CD1c-positive myeloid dendritic cell (primary cell): ENCODE data around the gene TLX2.

ENCODE experiments used
- DNase-seq: peaks from one replicate; pipeline ENCODE4 v3.0.0-alpha.2; 2016; ENCODE audit errors: extremely low spot score

TLX2 gene

GRCh38 chr2:74531666-74532065, 17.4 kb downstream of the TLX2 start:
- DNase-seq, result no peak

- DNase-seq, result peak; percentile 54
Measured at GRCh38 chr2:74532222-74532621, 18.0 kb downstream of the TLX2 start.

- DNase-seq, result no peak
Measured at GRCh38 chr2:74533464-74533863, 19.2 kb downstream of the TLX2 start.

DNA sequence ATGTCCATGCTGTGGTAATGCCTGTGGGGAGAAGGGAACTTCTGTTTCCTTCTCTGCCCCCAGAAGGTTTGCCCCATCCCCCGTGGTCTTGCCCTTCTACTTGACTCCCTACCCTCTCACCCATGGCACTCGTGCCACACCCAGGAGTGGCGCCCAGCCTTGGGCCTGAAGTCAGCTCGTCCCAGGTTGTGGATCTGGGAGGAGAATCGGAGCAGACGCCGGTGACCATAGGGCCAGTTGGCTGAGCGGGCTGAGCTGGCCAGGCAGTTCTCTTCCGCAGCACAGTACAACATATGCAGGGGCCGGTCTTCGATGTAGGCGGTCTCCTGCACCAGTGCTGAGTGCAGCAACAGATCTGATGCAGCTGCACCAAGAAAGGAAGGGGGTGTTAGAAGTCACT, 20.2 kb downstream of the TLX2 start:
- DNase-seq, result no peak

- DNase-seq, result no peak
Measured at GRCh38 chr2:74535440-74535965, 21.3 kb downstream of the TLX2 start.

- no peak for DNase-seq
Measured at GRCh38 chr2:74536166-74536950, 22.1 kb downstream of the TLX2 start.

- DNase-seq, result no peak
Measured at GRCh38 chr2:74537140-74537539, 22.9 kb downstream of the TLX2 start.

GRCh38 chr2:74538881-74539339, 24.7 kb downstream of the TLX2 start:
- no peak for DNase-seq

GRCh38 chr2:74540291-74540690, 26.0 kb downstream of the TLX2 start:
- DNase-seq, result no peak

GRCh38 chr2:74542978-74543377, 28.7 kb downstream of the TLX2 start:
- no peak for DNase-seq

- no peak for DNase-seq
Measured at GRCh38 chr2:74544634-74545033, 30.4 kb downstream of the TLX2 start.

DNA sequence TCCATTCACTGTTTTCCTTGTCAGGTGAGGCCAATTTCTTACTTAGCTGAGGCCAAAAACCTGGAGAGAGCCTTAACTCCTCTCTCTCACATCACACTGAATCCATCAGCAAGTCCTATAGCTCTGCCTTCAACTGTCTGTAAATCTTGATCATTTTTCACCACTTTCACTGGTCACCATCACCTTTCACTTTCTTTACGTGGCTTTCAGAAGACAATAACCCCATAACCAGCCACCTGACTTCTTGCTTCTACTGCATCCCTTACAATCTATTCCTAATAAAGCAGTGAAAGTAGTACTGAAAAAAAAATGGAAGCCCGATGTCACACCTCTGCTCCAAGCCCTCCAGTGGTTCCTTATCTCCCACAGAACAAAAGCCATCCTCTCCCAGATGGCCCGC, 31.8 kb downstream of the TLX2 start:
- DNase-seq, result no peak

DNA sequence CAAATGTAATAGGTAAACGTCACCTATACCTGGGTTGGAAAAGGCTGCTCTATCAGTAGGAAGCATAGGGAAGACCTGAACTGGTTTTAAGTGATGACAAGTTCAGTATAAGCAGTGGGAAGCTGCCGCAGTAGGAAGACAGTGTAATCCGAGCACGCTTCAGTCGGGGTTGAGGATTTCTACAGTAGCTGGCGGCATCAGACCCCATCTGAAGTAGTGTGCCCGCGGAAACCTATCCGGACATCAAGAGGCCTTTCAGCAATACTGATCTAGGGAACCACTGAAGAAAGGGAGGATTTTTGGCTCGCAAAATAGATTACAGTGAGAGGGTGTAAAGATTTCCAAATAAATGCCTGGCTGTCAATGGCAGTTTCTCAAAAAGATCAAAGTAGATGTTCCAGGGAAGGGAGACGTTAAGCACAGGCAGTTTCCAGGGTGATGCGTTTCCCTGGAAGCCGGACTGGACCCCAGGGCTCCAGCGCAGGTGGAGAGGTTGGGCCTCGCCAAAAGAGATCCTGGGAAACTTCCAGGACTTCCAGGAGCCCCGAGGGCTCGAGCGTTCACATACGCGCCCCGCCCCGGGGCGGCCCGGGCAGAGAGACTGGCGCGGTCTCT, 34.1 kb downstream of the TLX2 start:
- no peak for DNase-seq

- peak; percentile 83 for DNase-seq
Measured at GRCh38 chr2:74548900-74549826, 34.9 kb downstream of the TLX2 start.

DNA sequence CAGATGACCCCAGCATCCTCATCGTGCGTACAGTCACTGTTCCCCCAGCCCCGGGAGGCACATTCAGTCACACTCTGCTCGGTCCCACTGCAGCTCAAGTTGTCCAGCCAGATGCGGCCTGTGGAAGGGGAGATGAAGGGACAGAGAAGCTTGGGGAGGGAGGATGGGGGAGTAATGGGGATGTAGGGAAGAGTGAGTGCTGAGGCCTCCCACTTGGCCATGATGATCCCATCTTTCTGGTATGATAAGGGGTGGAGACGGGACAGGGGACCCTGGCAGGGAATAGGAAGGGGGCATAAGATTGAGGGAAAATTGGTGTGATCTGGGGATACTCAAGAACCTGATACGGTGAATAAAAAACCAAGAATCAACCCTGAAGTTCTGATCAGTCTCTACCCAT, 36.0 kb downstream of the TLX2 start:
- no peak for DNase-seq

DNA sequence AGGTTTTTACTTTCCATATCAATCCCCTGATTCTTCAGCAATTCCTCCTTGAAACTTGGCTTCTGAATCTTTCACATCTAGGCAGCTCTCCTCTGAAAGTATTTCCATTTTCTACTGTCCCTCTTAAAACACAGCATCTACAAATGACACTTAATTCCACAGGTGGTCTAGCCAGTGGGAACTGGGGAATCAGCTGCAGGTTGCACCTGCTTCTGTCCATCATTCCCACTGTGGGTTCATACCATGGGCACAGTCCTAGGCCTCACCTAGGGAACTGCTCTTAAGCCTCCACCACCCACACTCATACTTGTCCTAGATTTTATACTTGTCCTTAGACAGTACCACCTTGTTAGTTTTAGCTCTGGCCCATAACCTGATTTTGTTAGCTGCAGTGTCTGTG, 37.3 kb downstream of the TLX2 start:
- no peak for DNase-seq

- no peak for DNase-seq
Measured at GRCh38 chr2:74551942-74552913, 38.0 kb downstream of the TLX2 start.

DNA sequence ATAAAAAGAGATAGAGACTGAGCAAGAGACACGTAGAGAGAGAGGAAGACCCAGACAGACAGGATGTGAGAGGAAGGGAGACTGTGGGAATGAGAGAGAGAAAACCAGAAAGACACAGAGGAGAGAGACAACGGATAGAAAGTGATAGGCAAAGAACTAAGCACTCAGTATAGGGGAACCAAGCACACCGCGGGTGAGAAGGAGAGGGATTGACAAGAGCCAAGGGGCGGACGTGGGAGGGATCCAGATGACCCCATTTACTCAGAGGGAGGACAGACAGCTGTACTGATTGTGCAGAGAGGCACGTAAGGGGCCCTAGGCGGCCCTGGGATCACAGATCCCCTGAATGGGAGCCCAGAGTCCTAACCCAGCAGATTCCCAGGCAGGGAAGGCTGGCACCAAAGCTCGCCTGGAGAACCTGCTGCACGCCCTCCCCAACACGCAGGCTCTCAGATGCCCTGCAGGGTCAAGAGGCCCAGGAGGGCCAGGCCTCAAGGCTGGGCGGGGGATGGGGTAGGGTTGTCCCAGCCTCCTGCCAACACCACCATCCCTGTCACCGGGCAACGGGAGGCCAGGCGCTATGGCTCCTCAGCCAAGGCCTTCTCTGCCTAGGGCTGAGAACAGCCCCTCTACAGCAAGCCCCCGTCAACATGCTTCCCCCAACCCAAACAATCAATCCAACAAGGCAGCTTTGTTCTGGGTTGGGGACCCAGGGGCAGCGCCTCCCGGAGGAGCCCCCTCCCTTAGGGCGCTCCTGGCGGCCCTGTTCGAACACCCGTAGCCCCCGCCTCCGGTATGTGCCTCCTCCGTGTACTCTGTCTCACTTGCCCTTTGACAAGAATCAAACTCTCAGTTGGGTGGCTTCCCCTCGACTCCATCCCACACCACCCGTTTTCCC, 38.9 kb downstream of the TLX2 start:
- no peak for DNase-seq

DNA sequence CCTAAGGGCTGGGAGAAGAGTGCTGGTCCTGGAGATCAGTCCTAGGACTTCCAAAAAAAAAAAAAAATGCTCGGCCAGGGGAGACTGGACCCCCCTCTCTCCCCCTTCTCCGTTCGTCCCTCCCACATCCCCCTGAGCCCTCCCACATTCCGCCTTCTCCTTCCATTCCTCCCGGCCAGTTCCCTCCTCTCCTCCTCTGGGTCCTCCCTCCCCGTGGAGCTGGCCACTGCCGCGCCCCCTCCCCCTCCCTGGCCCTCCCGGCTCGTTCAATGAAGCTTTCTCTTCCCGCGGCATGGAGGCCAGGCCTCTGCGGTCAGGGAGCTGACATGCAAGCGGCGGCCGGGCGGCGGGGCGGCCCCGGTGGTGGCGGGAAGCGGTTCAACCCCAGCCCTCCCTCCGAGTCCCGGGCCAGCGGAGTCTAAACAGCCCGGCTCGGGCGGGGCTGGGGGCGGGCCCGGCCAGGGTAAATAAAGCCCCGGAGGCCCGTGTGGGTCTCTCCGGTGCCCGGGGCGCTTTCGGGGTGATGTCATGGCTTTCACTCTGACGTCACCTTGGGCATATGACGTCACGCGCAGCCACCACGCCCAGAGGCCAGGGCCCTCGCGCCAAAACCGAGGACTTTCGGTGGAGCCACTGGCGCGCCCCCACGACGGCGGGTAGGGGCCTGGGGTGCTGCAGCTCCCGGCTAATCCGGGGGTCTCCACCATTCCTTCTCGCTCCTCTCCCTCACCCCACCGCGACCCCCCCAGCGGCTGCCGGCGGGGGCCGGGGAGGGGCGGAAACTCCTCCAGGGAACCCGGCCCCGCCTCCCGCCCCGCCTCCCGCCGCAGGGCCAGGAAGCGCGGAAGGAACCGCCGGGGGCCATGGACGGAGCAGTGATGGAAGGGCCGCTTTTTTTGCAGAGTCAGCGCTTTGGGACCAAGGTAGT, 39.9 kb downstream of the TLX2 start, which contains the start of the genes DOK1 and LOXL3:
Gene DOK1 (plus strand): TSS at position 829 of the 928 bp plus-strand sequence. CDS start 35 bp downstream, at position 864.
Gene LOXL3 (minus strand): TSS at position 51 of the 928 bp plus-strand sequence. CDS start 1,308 bp downstream, outside the sequence.
- peak; percentile 85 for DNase-seq
